Activated naive CD8-positive, alpha-beta T cell (primary cell): ENCODE data around the gene TMEM53.

ENCODE experiments used
- H3K27ac Mint-ChIP-seq: one replicate; pipeline ENCODE4 v1.8.0; 2021; ENCODE audit warnings: mixed read lengths
- H3K27me3 Mint-ChIP-seq: one replicate; pipeline ENCODE4 v1.8.0; 2021; ENCODE audit warnings: mixed read lengths
- H3K36me3 Mint-ChIP-seq: one replicate; pipeline ENCODE4 v1.8.0; 2021; ENCODE audit warnings: mixed read lengths
- H3K4me1 Mint-ChIP-seq: one replicate; pipeline ENCODE4 v1.8.0; 2021; ENCODE audit warnings: low read depth, mixed read lengths
- H3K4me3 Mint-ChIP-seq: one replicate; pipeline ENCODE4 v1.8.0; 2021; ENCODE audit warnings: mild to moderate bottlenecking, mixed read lengths
- H3K9me3 Mint-ChIP-seq: one replicate; pipeline ENCODE4 v1.8.0; 2021; ENCODE audit warnings: low read depth, mixed read lengths

TMEM53 gene

GRCh38 chr1:44620072-44620471 is 54.2 kb downstream of the TMEM53 start:
- no peak overlapping the region for H3K4me3 Mint-ChIP-seq
- no peaks in the 10 kb centered on the region for H3K27me3 Mint-ChIP-seq
- H3K4me1 Mint-ChIP-seq = no peaks in the 10 kb centered on the region
- no peaks in the 10 kb centered on the region for H3K36me3 Mint-ChIP-seq
- no peaks in the 10 kb centered on the region for H3K9me3 Mint-ChIP-seq
- no peak overlapping the region for H3K27ac Mint-ChIP-seq

- Mint-ChIP-seq H3K9me3 (no peaks in the 10 kb centered on the region), H3K4me3 (no peak overlapping the region), H3K27ac (no peak overlapping the region), H3K27me3 (no peaks in the 10 kb centered on the region), H3K36me3 (no peaks in the 10 kb centered on the region), H3K4me1 (no peaks in the 10 kb centered on the region)
Measured at GRCh38 chr1:44619261-44619900, 54.9 kb downstream of the TMEM53 start.

GRCh38 chr1:44617703-44618029 is 56.6 kb downstream of the TMEM53 start:
- Mint-ChIP-seq H3K4me3 (no peak overlapping the region), H3K27ac (no peak overlapping the region), H3K27me3 (no peaks in the 10 kb centered on the region), H3K9me3 (no peaks in the 10 kb centered on the region), H3K4me1 (no peaks in the 10 kb centered on the region), H3K36me3 (no peaks in the 10 kb centered on the region)

GRCh38 chr1:44616991-44617702 is 57.1 kb downstream of the TMEM53 start:
- H3K27ac Mint-ChIP-seq = no peak overlapping the region
- H3K9me3 Mint-ChIP-seq = no peaks in the 10 kb centered on the region
- no peaks in the 10 kb centered on the region for H3K36me3 Mint-ChIP-seq
- H3K27me3 Mint-ChIP-seq = no peaks in the 10 kb centered on the region
- H3K4me3 Mint-ChIP-seq = no peak overlapping the region
- H3K4me1 Mint-ChIP-seq = no peaks in the 10 kb centered on the region

GRCh38 chr1:44616284-44616990 is 57.8 kb downstream of the TMEM53 start:
- Mint-ChIP-seq H3K27me3 (no peaks in the 10 kb centered on the region), H3K27ac (no peak overlapping the region), H3K9me3 (no peaks in the 10 kb centered on the region), H3K4me3 (no peak overlapping the region), H3K4me1 (no peaks in the 10 kb centered on the region), H3K36me3 (no peaks in the 10 kb centered on the region)

- Mint-ChIP-seq H3K27me3 (no peaks in the 10 kb centered on the region), H3K36me3 (no peaks in the 10 kb centered on the region), H3K9me3 (no peaks in the 10 kb centered on the region)
Measured at GRCh38 chr1:44613941-44614340, 60.3 kb downstream of the TMEM53 start.

GRCh38 chr1:44611866-44612265 is 62.4 kb downstream of the TMEM53 start:
- Mint-ChIP-seq H3K36me3 (no peaks in the 10 kb centered on the region), H3K4me3 (no peak overlapping the region), H3K4me1 (no peaks in the 10 kb centered on the region), H3K27ac (no peak overlapping the region), H3K9me3 (no peaks in the 10 kb centered on the region), H3K27me3 (peaks cover 2% of the 10 kb centered on the region)

More at GRCh38 chr1:44613941-44614340, 60.3 kb downstream of the TMEM53 start:
- Mint-ChIP-seq H3K4me1 (no peaks in the 10 kb centered on the region), H3K4me3 (no peak overlapping the region), H3K27ac (no peak overlapping the region)

GRCh38 chr1:44611419-44611818 is 62.9 kb downstream of the TMEM53 start:
- Mint-ChIP-seq H3K27me3 (peaks cover 2% of the 10 kb centered on the region), H3K4me1 (no peaks in the 10 kb centered on the region), H3K4me3 (no peak overlapping the region), H3K9me3 (no peaks in the 10 kb centered on the region), H3K36me3 (no peaks in the 10 kb centered on the region), H3K27ac (no peak overlapping the region)

GRCh38 chr1:44610527-44611148 is 63.6 kb downstream of the TMEM53 start:
- H3K27me3 Mint-ChIP-seq = peaks cover 2% of the 10 kb centered on the region

GRCh38 chr1:44609768-44610526 is 64.3 kb downstream of the TMEM53 start:
- Mint-ChIP-seq H3K27me3 (peaks cover 2% of the 10 kb centered on the region), H3K4me3 (no peak overlapping the region), H3K27ac (no peak overlapping the region), H3K4me1 (no peaks in the 10 kb centered on the region), H3K9me3 (no peaks in the 10 kb centered on the region), H3K36me3 (no peaks in the 10 kb centered on the region)

More at GRCh38 chr1:44610527-44611148, 63.6 kb downstream of the TMEM53 start:
- Mint-ChIP-seq H3K4me1 (no peaks in the 10 kb centered on the region), H3K9me3 (no peaks in the 10 kb centered on the region), H3K4me3 (no peak overlapping the region), H3K27ac (no peak overlapping the region), H3K36me3 (no peaks in the 10 kb centered on the region)

- H3K36me3 Mint-ChIP-seq = no peaks in the 10 kb centered on the region
- H3K4me3 Mint-ChIP-seq = no peak overlapping the region
- H3K27me3 Mint-ChIP-seq = peaks cover 2% of the 10 kb centered on the region
- no peak overlapping the region for H3K27ac Mint-ChIP-seq
- no peaks in the 10 kb centered on the region for H3K4me1 Mint-ChIP-seq
- no peaks in the 10 kb centered on the region for H3K9me3 Mint-ChIP-seq
Measured at GRCh38 chr1:44609412-44609767, 64.9 kb downstream of the TMEM53 start.

GRCh38 chr1:44608141-44608540 is 66.1 kb downstream of the TMEM53 start:
- H3K9me3 Mint-ChIP-seq = no peaks in the 10 kb centered on the region
- no peak overlapping the region for H3K4me3 Mint-ChIP-seq
- no peak overlapping the region for H3K27ac Mint-ChIP-seq
- peaks cover 2% of the 10 kb centered on the region for H3K27me3 Mint-ChIP-seq
- no peaks in the 10 kb centered on the region for H3K36me3 Mint-ChIP-seq
- H3K4me1 Mint-ChIP-seq = no peaks in the 10 kb centered on the region

- H3K27ac Mint-ChIP-seq = no peak overlapping the region
- no peak overlapping the region for H3K4me3 Mint-ChIP-seq
- H3K9me3 Mint-ChIP-seq = no peaks in the 10 kb centered on the region
- H3K36me3 Mint-ChIP-seq = no peaks in the 10 kb centered on the region
- peaks cover 2% of the 10 kb centered on the region for H3K27me3 Mint-ChIP-seq
- no peaks in the 10 kb centered on the region for H3K4me1 Mint-ChIP-seq
Measured at GRCh38 chr1:44606701-44607281, 67.5 kb downstream of the TMEM53 start.

GRCh38 chr1:44605914-44606615 is 68.2 kb downstream of the TMEM53 start:
- H3K4me3 Mint-ChIP-seq = no peak overlapping the region
- no peaks in the 10 kb centered on the region for H3K4me1 Mint-ChIP-seq
- H3K9me3 Mint-ChIP-seq = no peaks in the 10 kb centered on the region
- H3K27me3 Mint-ChIP-seq = peaks cover 2% of the 10 kb centered on the region
- H3K36me3 Mint-ChIP-seq = no peaks in the 10 kb centered on the region
- H3K27ac Mint-ChIP-seq = no peak overlapping the region
